OCI-LY3 (cell line): ENCODE results near the gene NCF1.
"Not testable (repeated sequence)": the region's sequence is repeated elsewhere in the genome, so short reads cannot be mapped to it uniquely, and the experiment has no call there.

Experiments used
- EZH2phosphoT487 ChIP-seq: fragments of 200-600 bp; shearing (Covaris generic); IDR thresholded peaks from 2 replicates; pipeline ENCODE4 v1.6.1; 2018; ENCODE audit warnings: antibody characterized with exemption, mixed run types, low read depth
- TF ChIP-seq, protein P1 (sequence below): fragments of 200-600, 300-600 bp; sonication (generic); IDR thresholded peaks from 2 replicates; pipeline ENCODE4 v1.5.1; 2014; ENCODE audit warnings: antibody characterized with exemption, low read length, low read depth

DNA sequence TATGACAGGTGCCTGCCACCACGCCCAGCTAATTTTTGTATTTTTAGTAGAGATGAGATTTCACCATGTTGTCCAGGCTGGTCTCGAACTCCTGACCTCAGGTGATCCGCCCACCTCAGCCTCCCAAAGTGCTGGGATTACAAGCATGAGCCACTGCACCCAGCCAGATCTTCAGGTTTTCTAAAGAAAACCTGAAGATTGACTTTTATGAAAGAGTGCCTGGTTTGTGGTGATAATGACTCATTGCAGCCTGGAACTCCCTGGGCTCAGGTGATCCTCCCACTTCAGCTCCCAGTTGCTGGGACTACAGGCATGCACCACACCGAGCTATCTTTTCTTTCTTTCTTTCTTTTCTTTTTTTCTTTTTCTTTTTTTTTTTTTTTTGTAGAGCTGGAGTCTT lies 24.8 kb downstream of the NCF1 start:
- TF ChIP-seq, protein P1, sequence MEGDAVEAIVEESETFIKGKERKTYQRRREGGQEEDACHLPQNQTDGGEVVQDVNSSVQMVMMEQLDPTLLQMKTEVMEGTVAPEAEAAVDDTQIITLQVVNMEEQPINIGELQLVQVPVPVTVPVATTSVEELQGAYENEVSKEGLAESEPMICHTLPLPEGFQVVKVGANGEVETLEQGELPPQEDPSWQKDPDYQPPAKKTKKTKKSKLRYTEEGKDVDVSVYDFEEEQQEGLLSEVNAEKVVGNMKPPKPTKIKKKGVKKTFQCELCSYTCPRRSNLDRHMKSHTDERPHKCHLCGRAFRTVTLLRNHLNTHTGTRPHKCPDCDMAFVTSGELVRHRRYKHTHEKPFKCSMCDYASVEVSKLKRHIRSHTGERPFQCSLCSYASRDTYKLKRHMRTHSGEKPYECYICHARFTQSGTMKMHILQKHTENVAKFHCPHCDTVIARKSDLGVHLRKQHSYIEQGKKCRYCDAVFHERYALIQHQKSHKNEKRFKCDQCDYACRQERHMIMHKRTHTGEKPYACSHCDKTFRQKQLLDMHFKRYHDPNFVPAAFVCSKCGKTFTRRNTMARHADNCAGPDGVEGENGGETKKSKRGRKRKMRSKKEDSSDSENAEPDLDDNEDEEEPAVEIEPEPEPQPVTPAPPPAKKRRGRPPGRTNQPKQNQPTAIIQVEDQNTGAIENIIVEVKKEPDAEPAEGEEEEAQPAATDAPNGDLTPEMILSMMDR: not testable (repeated sequence)
- TF ChIP-seq EZH2phosphoT487: not testable (repeated sequence)
